HCT116 (cell line): Measurements from ENCODE around the gene DLX3. TPM values are rescaled to one million over a fixed set of nuclear protein-coding genes. Genes with fewer than 3 reads are reported as not detected.

Source experiments
- ATAC-seq: fragments of 200-7000 bp; cut with Tn5 transposase; 2 replicates; pipeline ENCODE4 v1.9.1; 2020; ENCODE audit warnings: mild to moderate bottlenecking, moderate library complexity
- BruUV-seq: library from RNA; stranded (reverse); fragments of 400-500 nt; replicated peaks from 2 replicates; lab custom pipeline; 2021; lab: Mats Ljungman, UMichigan
- CTCF ChIA-PET: fragments of 300-600 bp; sonication (Branson Sonifier 250); formaldehyde crosslinking; loops from one replicate; lab custom pipeline; 2021; ENCODE audit warnings: antibody characterized with exemption; lab: Charles Lee
- POLR2A ChIA-PET: fragments of 300-600, 350-600 bp; sonication (Branson Sonifier 250); formaldehyde crosslinking; loops from one replicate; lab custom pipeline; 2021; ENCODE audit warnings: antibody characterized with exemption; lab: Charles Lee
- RAD21 ChIA-PET, 2 experiments: fragments of 300-600 bp; sonication (Branson Sonifier 250); formaldehyde crosslinking; loops; one replicate each; lab custom pipeline; 2023; ENCODE audit warnings: low total read pairs in 2 of 2; ENCODE audit not compliant: uncharacterized antibody in 2 of 2, unreplicated experiment in 2 of 2, low non-redundant PET in 1 of 2; lab: Charles Lee
- DNase-seq: peaks from one replicate; pipeline ENCODE4 v3.0.0-alpha.2; 2010; ENCODE audit warnings: low read depth, low spot score
- H2AFZ ChIP-seq: fragments of 200-600 bp; shearing (Covaris generic), sonication (generic); 2 replicates; pipeline ENCODE4 v1.6.1; 2017; ENCODE audit warnings: low read depth, mixed run types, mixed read lengths, antibody characterized with exemption, low read length; ENCODE audit not compliant: poor library complexity, severe bottlenecking
- H3K27ac ChIP-seq: 2 replicates; pipeline ENCODE4 v1.5.1; 2012; ENCODE audit warnings: low read depth, low read length
- H3K27me3 ChIP-seq: fragments of 200-600 bp; sonication (generic); 2 replicates; pipeline ENCODE4 v1.6.1; 2016; ENCODE audit warnings: mixed run types, low read length, mixed read lengths; ENCODE audit not compliant: insufficient read depth
- H3K36me3 ChIP-seq, 2 experiments: fragments of 200-500 bp in 1 of 2; fragments of 200-600 bp in 1 of 2; sonication (Bioruptor generic) in 1 of 2; sonication (generic) in 1 of 2; 2 replicates each; pipeline versions ENCODE4 v1.5.1 to v1.6.1; 2014 to 2016; ENCODE audit warnings: low read length in 2 of 2, inconsistent platforms in 1 of 2, mixed read lengths in 1 of 2, mixed run types in 1 of 2; ENCODE audit not compliant: insufficient read depth in 2 of 2, control insufficient read depth in 1 of 2
- H3K4me1 ChIP-seq, 2 experiments: fragments of 200-600 bp in 1 of 2; sonication (generic) in 1 of 2; 2 replicates each; pipeline versions ENCODE4 v1.5.1 to v1.6.1; 2012 to 2017; ENCODE audit warnings: low read length in 2 of 2, inconsistent platforms in 1 of 2, mild to moderate bottlenecking in 1 of 2, mixed read lengths in 1 of 2, mixed run types in 1 of 2, moderate library complexity in 1 of 2; ENCODE audit not compliant: insufficient read depth in 2 of 2, control insufficient read depth in 1 of 2
- H3K4me2 ChIP-seq: fragments of 200-600 bp; sonication (generic); 2 replicates; pipeline ENCODE4 v1.6.1; 2017; ENCODE audit warnings: mixed run types, low read length, mixed read lengths
- H3K4me3 ChIP-seq, 2 experiments: fragments of 200-600 bp in 1 of 2; sonication (generic) in 1 of 2; replicated peaks in 1 of 2; 2 replicates each; pipeline ENCODE4 v1.5.1; 2011 to 2016; ENCODE audit warnings: low read length in 2 of 2, control low read depth in 1 of 2, low read depth in 1 of 2, mild to moderate bottlenecking in 1 of 2, mixed read lengths in 1 of 2, mixed run types in 1 of 2
- H3K79me2 ChIP-seq: fragments of 200-600 bp; sonication (generic); 2 replicates; pipeline ENCODE4 v1.6.1; 2017; ENCODE audit warnings: mild to moderate bottlenecking, mixed run types, low read length, moderate library complexity, mixed read lengths; ENCODE audit not compliant: insufficient read depth
- H3K9ac ChIP-seq: fragments of 200-600 bp; sonication (generic); 2 replicates; pipeline ENCODE4 v1.6.1; 2016; ENCODE audit warnings: low read length, mixed read lengths
- H3K9me2 ChIP-seq: fragments of 200-600 bp; sonication (generic), shearing (Covaris generic); 2 replicates; pipeline ENCODE4 v1.6.1; 2017; ENCODE audit warnings: mixed run types, mild to moderate bottlenecking, moderate library complexity; ENCODE audit not compliant: insufficient read depth
- H3K9me3 ChIP-seq, 2 experiments: fragments of 200-500 bp in 1 of 2; fragments of 200-600 bp in 1 of 2; sonication (Bioruptor generic) in 1 of 2; sonication (generic) in 1 of 2; 2 replicates each; pipeline ENCODE4 v1.6.1; 2014 to 2017; ENCODE audit warnings: low read length in 2 of 2, mixed read lengths in 2 of 2, inconsistent platforms in 1 of 2, low read depth in 1 of 2, mild to moderate bottlenecking in 1 of 2, mixed run types in 1 of 2, moderate library complexity in 1 of 2; ENCODE audit not compliant: control insufficient read depth in 1 of 2, insufficient read depth in 1 of 2
- H4K20me1 ChIP-seq: fragments of 200-600 bp; sonication (generic), shearing (Covaris generic); 2 replicates; pipeline ENCODE4 v1.6.1; 2017; ENCODE audit warnings: mixed run types, mild to moderate bottlenecking, moderate library complexity; ENCODE audit not compliant: insufficient read depth
- CBX3 ChIP-seq: IDR thresholded peaks from 2 replicates; pipeline ENCODE4 v1.6.1; 2012; ENCODE audit warnings: low read depth
- EGR1 ChIP-seq: IDR thresholded peaks from 2 replicates; pipeline ENCODE4 v1.6.1; 2012; ENCODE audit warnings: low read depth
- ELF1 ChIP-seq: IDR thresholded peaks from 2 replicates; pipeline ENCODE4 v1.6.1; 2012; ENCODE audit warnings: low read depth, borderline replicate concordance
- POLR2A ChIP-seq: IDR thresholded peaks from 2 replicates; pipeline ENCODE4 v1.7.0; 2011; ENCODE audit warnings: borderline replicate concordance; ENCODE audit not compliant: insufficient read depth, insufficient read length; ENCODE audit errors: extremely low read depth
- POLR2AphosphoS5 ChIP-seq: IDR thresholded peaks from 2 replicates; pipeline ENCODE4 v1.6.1; 2011; ENCODE audit warnings: mild to moderate bottlenecking, low read depth, low read length, moderate library complexity
- RAD21 ChIP-seq: IDR thresholded peaks from 2 replicates; pipeline ENCODE4 v1.6.1; 2012; ENCODE audit warnings: low read depth, mild to moderate bottlenecking
- SRF ChIP-seq: IDR thresholded peaks from 2 replicates; pipeline ENCODE4 v1.6.1; 2012; ENCODE audit warnings: low read depth
- TCF7L2 ChIP-seq: IDR thresholded peaks from 2 replicates; pipeline ENCODE4 v1.7.0; 2011; ENCODE audit warnings: borderline replicate concordance, inconsistent platforms; ENCODE audit not compliant: insufficient read depth, insufficient read length; ENCODE audit errors: extremely low read depth
- ZNF274 ChIP-seq: fragments of 200-500 bp; sonication (Bioruptor generic); IDR thresholded peaks from 2 replicates; pipeline ENCODE4 v1.6.1; 2014; ENCODE audit warnings: mild to moderate bottlenecking, low read depth, low read length, inconsistent platforms
- intact Hi-C: fragments of 100-400 bp; cut with micrococcal nuclease; formaldehyde crosslinking; loops from 2 replicates; pipeline ENCODE4 v1.10.0; 2022
- total RNA-seq: library from RNA; stranded (reverse); gene quantifications from one replicate; pipeline ENCODE4 v1.2.1, GENCODE V29; 2021; ENCODE audit not compliant: unreplicated experiment
- TF ChIP-seq, protein P1 (sequence below): IDR thresholded peaks from 2 replicates; pipeline ENCODE4 v1.6.1; 2012
- TF ChIP-seq, protein P2 (sequence below), 3 experiments: fragments of 200-600 bp in 1 of 3; sonication (generic) in 1 of 3; IDR thresholded peaks in 2 of 3; conservative IDR thresholded peaks in 1 of 3; 2 replicates each; pipeline ENCODE4 v1.5.1; 2012 to 2017; ENCODE audit warnings: low read depth in 2 of 3, low read length in 2 of 3, antibody characterized with exemption in 1 of 3, borderline replicate concordance in 1 of 3, control low read depth in 1 of 3, mild to moderate bottlenecking in 1 of 3, mixed read lengths in 1 of 3, mixed run types in 1 of 3, moderate library complexity in 1 of 3; ENCODE audit not compliant: insufficient read depth in 1 of 3
- TF ChIP-seq, protein P3 (sequence below): IDR thresholded peaks from 2 replicates; pipeline ENCODE4 v1.6.1; 2012; ENCODE audit warnings: low read depth

The DLX3 gene
- total RNA-seq, 1 experiment from 2014 or later = not detected

DNA sequence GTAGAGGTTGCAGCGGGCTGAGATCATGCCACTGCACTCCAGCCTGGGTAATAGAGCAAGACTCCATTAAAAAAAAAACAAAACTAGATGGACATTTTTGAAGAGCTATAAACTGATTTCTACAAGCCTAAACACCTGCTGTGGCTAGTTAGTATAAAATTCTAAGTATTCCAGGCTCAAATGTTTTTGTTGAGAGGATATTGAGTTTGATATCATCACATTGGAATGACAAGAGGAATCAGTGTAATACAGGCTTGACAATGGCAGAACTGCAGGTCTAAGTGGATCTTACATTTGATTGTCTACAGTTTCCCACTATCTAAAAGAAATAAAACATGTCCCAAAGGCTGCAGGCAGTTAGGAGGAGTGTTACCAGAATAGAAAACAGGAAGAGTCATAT, 23.9 kb upstream of the DLX3 start:
- peaks cover 5 to 7% of the 10 kb centered on the region in 2 experiments; a peak in 2 of 4 replicates for H3K9me3 ChIP-seq
- no peaks in the 10 kb centered on the region for H3K36me3 ChIP-seq
- H3K9me2 ChIP-seq = no peaks in the 10 kb centered on the region
- H3K4me1 ChIP-seq = no peaks in the 10 kb centered on the region; a peak in 1 of 4 replicates
- intact Hi-C loops = no loop called here
- CTCF ChIA-PET = no interaction called here
- POLR2A ChIA-PET = no interaction called here
- no peak overlapping the region for H2AFZ ChIP-seq
- DNase-seq = no peak
- RAD21 ChIA-PET = no interaction called here
- ATAC-seq = no peak
- TF ChIP-seq EGR1 (no peak), ELF1 (no peak), ZNF274 (no peak), RAD21 (no peak), TCF7L2 (no peak), SRF (no peak)
- TF ChIP-seq, protein P1, sequence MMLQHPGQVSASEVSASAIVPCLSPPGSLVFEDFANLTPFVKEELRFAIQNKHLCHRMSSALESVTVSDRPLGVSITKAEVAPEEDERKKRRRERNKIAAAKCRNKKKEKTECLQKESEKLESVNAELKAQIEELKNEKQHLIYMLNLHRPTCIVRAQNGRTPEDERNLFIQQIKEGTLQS = no peak
- TF ChIP-seq, protein P2, sequence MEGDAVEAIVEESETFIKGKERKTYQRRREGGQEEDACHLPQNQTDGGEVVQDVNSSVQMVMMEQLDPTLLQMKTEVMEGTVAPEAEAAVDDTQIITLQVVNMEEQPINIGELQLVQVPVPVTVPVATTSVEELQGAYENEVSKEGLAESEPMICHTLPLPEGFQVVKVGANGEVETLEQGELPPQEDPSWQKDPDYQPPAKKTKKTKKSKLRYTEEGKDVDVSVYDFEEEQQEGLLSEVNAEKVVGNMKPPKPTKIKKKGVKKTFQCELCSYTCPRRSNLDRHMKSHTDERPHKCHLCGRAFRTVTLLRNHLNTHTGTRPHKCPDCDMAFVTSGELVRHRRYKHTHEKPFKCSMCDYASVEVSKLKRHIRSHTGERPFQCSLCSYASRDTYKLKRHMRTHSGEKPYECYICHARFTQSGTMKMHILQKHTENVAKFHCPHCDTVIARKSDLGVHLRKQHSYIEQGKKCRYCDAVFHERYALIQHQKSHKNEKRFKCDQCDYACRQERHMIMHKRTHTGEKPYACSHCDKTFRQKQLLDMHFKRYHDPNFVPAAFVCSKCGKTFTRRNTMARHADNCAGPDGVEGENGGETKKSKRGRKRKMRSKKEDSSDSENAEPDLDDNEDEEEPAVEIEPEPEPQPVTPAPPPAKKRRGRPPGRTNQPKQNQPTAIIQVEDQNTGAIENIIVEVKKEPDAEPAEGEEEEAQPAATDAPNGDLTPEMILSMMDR (IDR thresholded peaks at IDR 0.05 in 2 of 3, conservative IDR thresholded peaks at IDR 0.05 in 1 of 3; ENCODE audit: borderline replicate concordance in 1 of 3, insufficient read depth in 1 of 3, low read depth in 2 of 3, low read length in 2 of 3) = no peak
- no peak overlapping the region for H3K4me2 ChIP-seq
- BruUV-seq = no TSS peak
- H3K27ac ChIP-seq = no peak overlapping the region
- no peaks in the 10 kb centered on the region for H3K27me3 ChIP-seq
- H4K20me1 ChIP-seq = no peaks in the 10 kb centered on the region
- H3K9ac ChIP-seq = no peak overlapping the region
- no peak overlapping the region for H3K4me3 ChIP-seq
- no peaks in the 10 kb centered on the region for H3K79me2 ChIP-seq

DNA sequence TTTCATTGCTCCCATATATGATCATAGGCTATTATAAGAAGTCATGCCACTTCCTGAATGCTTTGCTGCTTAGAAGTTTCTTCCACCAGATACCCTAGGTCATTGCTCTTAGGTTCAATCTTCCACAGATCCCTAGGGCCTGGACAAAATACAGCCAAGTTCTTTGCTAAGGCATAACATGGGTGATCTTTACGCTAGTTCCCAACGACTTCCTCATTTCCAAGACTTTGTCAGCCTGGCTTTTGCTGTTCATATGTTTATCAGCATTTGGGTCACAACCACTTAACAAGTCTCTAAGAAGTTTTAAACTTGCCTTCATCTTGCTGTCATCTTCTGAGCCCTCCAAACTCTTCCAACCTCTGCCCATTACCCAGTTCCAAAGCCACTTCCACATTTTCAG, 20.1 kb upstream of the DLX3 start:
- H2AFZ ChIP-seq = no peak overlapping the region
- H3K9me2 ChIP-seq = no peaks in the 10 kb centered on the region
- peaks cover 10 to 19% of the 10 kb centered on the region in 2 experiments; a peak in 3 of 4 replicates for H3K9me3 ChIP-seq
- H3K4me3 ChIP-seq = no peak overlapping the region
- RAD21 ChIA-PET = no interaction called here
- no TSS peak for BruUV-seq
- no peak overlapping the region for H3K27ac ChIP-seq
- ATAC-seq (no peak), DNase-seq (no peak)
- CTCF ChIA-PET = no interaction called here
- H3K27me3 ChIP-seq = no peaks in the 10 kb centered on the region
- no peaks in the 10 kb centered on the region; a peak in 1 of 4 replicates for H3K4me1 ChIP-seq
- no peak overlapping the region for H3K9ac ChIP-seq
- H4K20me1 ChIP-seq = no peaks in the 10 kb centered on the region
- H3K79me2 ChIP-seq = no peaks in the 10 kb centered on the region
- no peaks in the 10 kb centered on the region for H3K36me3 ChIP-seq
- no peak overlapping the region for H3K4me2 ChIP-seq
- POLR2A ChIA-PET = no interaction called here
- intact Hi-C loops = no loop called here
- no peak for TF ChIP-seq POLR2A
- TF ChIP-seq, protein P2 (IDR thresholded peaks at IDR 0.05 in 2 of 3, conservative IDR thresholded peaks at IDR 0.05 in 1 of 3; ENCODE audit: borderline replicate concordance in 1 of 3, insufficient read depth in 1 of 3, low read depth in 2 of 3, low read length in 2 of 3) = no peak
- TF ChIP-seq RAD21 = no peak
- TF ChIP-seq POLR2AphosphoS5 = no peak
- TF ChIP-seq, protein P3, sequence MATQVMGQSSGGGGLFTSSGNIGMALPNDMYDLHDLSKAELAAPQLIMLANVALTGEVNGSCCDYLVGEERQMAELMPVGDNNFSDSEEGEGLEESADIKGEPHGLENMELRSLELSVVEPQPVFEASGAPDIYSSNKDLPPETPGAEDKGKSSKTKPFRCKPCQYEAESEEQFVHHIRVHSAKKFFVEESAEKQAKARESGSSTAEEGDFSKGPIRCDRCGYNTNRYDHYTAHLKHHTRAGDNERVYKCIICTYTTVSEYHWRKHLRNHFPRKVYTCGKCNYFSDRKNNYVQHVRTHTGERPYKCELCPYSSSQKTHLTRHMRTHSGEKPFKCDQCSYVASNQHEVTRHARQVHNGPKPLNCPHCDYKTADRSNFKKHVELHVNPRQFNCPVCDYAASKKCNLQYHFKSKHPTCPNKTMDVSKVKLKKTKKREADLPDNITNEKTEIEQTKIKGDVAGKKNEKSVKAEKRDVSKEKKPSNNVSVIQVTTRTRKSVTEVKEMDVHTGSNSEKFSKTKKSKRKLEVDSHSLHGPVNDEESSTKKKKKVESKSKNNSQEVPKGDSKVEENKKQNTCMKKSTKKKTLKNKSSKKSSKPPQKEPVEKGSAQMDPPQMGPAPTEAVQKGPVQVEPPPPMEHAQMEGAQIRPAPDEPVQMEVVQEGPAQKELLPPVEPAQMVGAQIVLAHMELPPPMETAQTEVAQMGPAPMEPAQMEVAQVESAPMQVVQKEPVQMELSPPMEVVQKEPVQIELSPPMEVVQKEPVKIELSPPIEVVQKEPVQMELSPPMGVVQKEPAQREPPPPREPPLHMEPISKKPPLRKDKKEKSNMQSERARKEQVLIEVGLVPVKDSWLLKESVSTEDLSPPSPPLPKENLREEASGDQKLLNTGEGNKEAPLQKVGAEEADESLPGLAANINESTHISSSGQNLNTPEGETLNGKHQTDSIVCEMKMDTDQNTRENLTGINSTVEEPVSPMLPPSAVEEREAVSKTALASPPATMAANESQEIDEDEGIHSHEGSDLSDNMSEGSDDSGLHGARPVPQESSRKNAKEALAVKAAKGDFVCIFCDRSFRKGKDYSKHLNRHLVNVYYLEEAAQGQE = no peak
- no peak for TF ChIP-seq CBX3
- no peak for TF ChIP-seq SRF
